GM18520 (cell line): ENCODE results near the gene EGFL7.
"Not testable (repeated sequence)": the region's sequence is repeated elsewhere in the genome, so short reads cannot be mapped to it uniquely, and the experiment has no call there.

Experiments
- ATAC-seq: cut with Tn5 transposase; IDR thresholded peaks from one replicate; pipeline ENCODE4 v1.9.1; 2021; ENCODE audit not compliant: unreplicated experiment

Gene EGFL7

GRCh38 chr9:136696502-136696901 lies 33.8 kb downstream of the EGFL7 start:
- no peak for ATAC-seq

- ATAC-seq, result no peak
Measured at GRCh38 chr9:136697146-136697820, 34.6 kb downstream of the EGFL7 start.

GRCh38 chr9:136697821-136698526 lies 35.3 kb downstream of the EGFL7 start:
- ATAC-seq, result no peak

GRCh38 chr9:136698635-136699246 lies 36.0 kb downstream of the EGFL7 start:
- ATAC-seq, result no peak

- ATAC-seq, result no peak
Measured at GRCh38 chr9:136700304-136700703, 37.6 kb downstream of the EGFL7 start.

GRCh38 chr9:136700959-136701667 lies 38.4 kb downstream of the EGFL7 start:
- ATAC-seq, result no peak

GRCh38 chr9:136701668-136702053 lies 38.9 kb downstream of the EGFL7 start:
- ATAC-seq, result no peak

- no peak for ATAC-seq
Measured at GRCh38 chr9:136703276-136703860, 40.7 kb downstream of the EGFL7 start.

GRCh38 chr9:136704741-136705140 lies 42.0 kb downstream of the EGFL7 start:
- ATAC-seq, result not testable (repeated sequence)

- ATAC-seq, result no peak
Measured at GRCh38 chr9:136705564-136705963, 42.8 kb downstream of the EGFL7 start.

GRCh38 chr9:136707011-136707410 lies 44.3 kb downstream of the EGFL7 start:
- no peak for ATAC-seq

- ATAC-seq, result no peak
Measured at GRCh38 chr9:136707849-136708517, 45.3 kb downstream of the EGFL7 start.

- ATAC-seq, result no peak
Measured at GRCh38 chr9:136709454-136710109, 46.9 kb downstream of the EGFL7 start.

- ATAC-seq, result no peak
Measured at GRCh38 chr9:136710543-136710942, 47.8 kb downstream of the EGFL7 start.

- not testable (repeated sequence) for ATAC-seq
Measured at GRCh38 chr9:136711219-136711648, 48.5 kb downstream of the EGFL7 start.

GRCh38 chr9:136711751-136712689 lies 49.3 kb downstream of the EGFL7 start, which contains the start of gene DIPK1B:
DIPK1B (plus strand) TSS chr9:136712572; CDS start chr9:136712666, 94 bp downstream.
- no peak for ATAC-seq

GRCh38 chr9:136712690-136713544 lies 50.2 kb downstream of the EGFL7 start:
- no peak for ATAC-seq

GRCh38 chr9:136713550-136713949 lies 50.8 kb downstream of the EGFL7 start:
- no peak for ATAC-seq
